ENCODE measurements around the gene SMOC2. TPM values are rescaled to one million over a fixed set of nuclear protein-coding genes. Genes with fewer than 3 reads are reported as not detected.

SMOC2 gene
- total RNA-seq, 4 donors from 2014 or later: 9.0 to 25.7 (median 15.2) TPM

DNA sequence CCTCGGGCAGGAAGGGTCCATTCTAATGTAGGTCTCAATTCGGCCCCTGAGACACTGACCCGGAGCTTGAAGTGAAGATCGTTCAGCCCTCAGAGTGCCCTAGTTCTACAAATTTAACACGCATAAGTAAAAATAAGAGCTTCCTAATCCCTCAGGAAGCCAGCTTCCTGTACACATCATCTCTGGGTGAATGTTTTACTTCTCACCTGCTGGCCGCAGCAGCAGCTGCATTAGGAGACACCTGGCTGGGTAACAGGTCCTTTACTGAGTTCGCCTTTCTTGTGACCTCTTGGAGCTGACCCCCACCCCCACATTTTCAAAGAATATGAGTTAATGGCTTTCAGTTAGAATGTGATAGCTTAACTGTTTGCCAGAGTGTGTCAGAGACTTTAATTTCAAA, 165.0 kb downstream of the SMOC2 start:
- Histone ChIP-seq H3K4me1 (peaks cover 0 to 6% of the 10 kb centered on the region in 2 donors), H3K27ac (no peak overlapping the region), H3K36me3 (no peaks in the 10 kb centered on the region), H3K27me3 (no peaks in the 10 kb centered on the region), H3K9me3 (no peaks in the 10 kb centered on the region), H3K4me3 (replicated peaks in 1 of 3) (no peak overlapping the region)
- DNase-seq: no peak
- intact Hi-C loops (cut with DNase I): no loop called here
- no peak for TF ChIP-seq CTCF (IDR thresholded peaks at IDR 0.05)
- no peak for TF ChIP-seq POLR2A (IDR thresholded peaks at IDR 0.05)
- 62 to 81% methylated on average over 6 to 7 of the region's 7 CpGs for WGBS, 2 donors

GRCh38 chr6:168606722-168607121, 165.7 kb downstream of the SMOC2 start:
- no peak overlapping the region for H3K4me3 ChIP-seq (replicated peaks in 1 of 3)
- intact Hi-C loops (cut with DNase I): no loop called here
- H3K4me1 ChIP-seq: peaks cover 0 to 6% of the 10 kb centered on the region in 2 donors

GRCh38 chr6:168607272-168608112, 166.5 kb downstream of the SMOC2 start:
- Histone ChIP-seq H3K9me3 (no peaks in the 10 kb centered on the region), H3K27me3 (no peaks in the 10 kb centered on the region), H3K27ac (no peak overlapping the region), H3K36me3 (no peaks in the 10 kb centered on the region), H3K4me3 (replicated peaks in 1 of 3) (no peak overlapping the region), H3K4me1 (peaks cover 0 to 6% of the 10 kb centered on the region in 2 donors)
- peak; percentile 58 to 79 for DNase-seq
- 36 to 40% methylated on average over 11 to 14 of the region's 15 CpGs for WGBS, 2 donors
- TF ChIP-seq POLR2A (IDR thresholded peaks at IDR 0.05) (no peak), CTCF (IDR thresholded peaks at IDR 0.05) (no peak)
- intact Hi-C loops (cut with DNase I): no loop called here

More at GRCh38 chr6:168606722-168607121, 165.7 kb downstream of the SMOC2 start:
- H3K27me3 ChIP-seq: no peaks in the 10 kb centered on the region
- 91 to 93% methylated on average over 10 to 16 of the region's 16 CpGs for WGBS, 2 donors
- H3K27ac ChIP-seq: no peak overlapping the region
- H3K9me3 ChIP-seq: no peaks in the 10 kb centered on the region
- no peaks in the 10 kb centered on the region for H3K36me3 ChIP-seq
- TF ChIP-seq POLR2A (IDR thresholded peaks at IDR 0.05) (no peak), CTCF (IDR thresholded peaks at IDR 0.05) (no peak)
- DNase-seq: no peak

GRCh38 chr6:168608113-168608400, 167.1 kb downstream of the SMOC2 start:
- no peak overlapping the region for H3K4me3 ChIP-seq (replicated peaks in 1 of 3)
- DNase-seq: no peak
- TF ChIP-seq CTCF (IDR thresholded peaks at IDR 0.05) (no peak), POLR2A (IDR thresholded peaks at IDR 0.05) (no peak)
- no peaks in the 10 kb centered on the region for H3K27me3 ChIP-seq
- intact Hi-C loops (cut with DNase I): no loop called here
- H3K4me1 ChIP-seq: peaks cover 0 to 6% of the 10 kb centered on the region in 2 donors
- WGBS, 2 donors: 80 to 82% methylated on average over 11 of the region's 11 CpGs
- no peaks in the 10 kb centered on the region for H3K36me3 ChIP-seq
- H3K27ac ChIP-seq: no peak overlapping the region
- no peaks in the 10 kb centered on the region for H3K9me3 ChIP-seq

DNA sequence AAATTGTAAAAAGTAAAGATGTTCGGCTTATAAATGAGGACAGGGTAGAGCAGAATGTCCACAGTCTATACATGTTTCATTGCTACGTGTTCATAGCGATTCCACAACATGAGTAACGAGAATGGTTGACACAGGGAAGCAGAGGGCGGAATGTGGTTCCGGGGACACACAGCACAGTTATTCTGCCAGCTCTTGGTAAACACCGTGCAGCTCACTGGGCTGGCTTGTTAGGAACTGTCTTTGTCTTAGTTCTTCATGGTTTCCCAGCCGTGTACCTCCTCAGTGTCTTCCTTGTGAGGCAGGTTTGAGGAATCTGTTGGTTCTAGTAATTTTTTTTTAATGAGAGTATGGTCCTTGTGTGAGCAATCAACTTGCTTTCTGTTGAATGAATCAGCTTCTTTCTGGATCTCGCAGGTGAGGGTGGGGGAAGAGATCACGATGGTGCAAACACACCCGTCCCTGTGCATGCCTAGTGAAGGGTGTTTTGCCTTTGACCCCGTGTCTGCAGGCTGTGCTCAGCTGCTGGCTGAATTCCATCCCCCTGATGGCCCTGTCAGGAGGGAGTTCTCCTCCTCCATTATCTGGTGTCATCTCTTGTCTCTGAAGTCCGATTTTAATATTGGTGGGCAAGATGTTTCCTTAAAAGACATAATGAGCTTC, 168.2 kb downstream of the SMOC2 start:
- Histone ChIP-seq H3K4me3 (replicated peaks in 1 of 3) (no peak overlapping the region), H3K27me3 (no peaks in the 10 kb centered on the region), H3K9me3 (no peaks in the 10 kb centered on the region), H3K36me3 (no peaks in the 10 kb centered on the region), H3K27ac (no peak overlapping the region), H3K4me1 (peaks cover 0 to 6% of the 10 kb centered on the region in 2 donors)
- TF ChIP-seq POLR2A (IDR thresholded peaks at IDR 0.05) (no peak), CTCF (IDR thresholded peaks at IDR 0.05) (no peak)
- intact Hi-C loops (cut with DNase I): no loop called here
- DNase-seq: no peak
- 79% methylated on average over 13 of the region's 13 CpGs for WGBS, 2 donors

Measured in thyroid gland (tissue), 4 donors.